LNCaP clone FGC (cell line): ENCODE data around the gene KLB.

Experiments used
- DNase-seq: peaks from one replicate; pipeline ENCODE4 v3.0.0-alpha.2; 2011; ENCODE audit warnings: low read depth
- H3K4me3 ChIP-seq: 2 replicates; pipeline ENCODE4 v1.5.1; 2011; ENCODE audit warnings: mild to moderate bottlenecking, low read depth, low read length, control low read depth
- TF ChIP-seq, protein P1 (sequence below): IDR thresholded peaks from 2 replicates; pipeline ENCODE4 v1.5.1; 2012; ENCODE audit warnings: mild to moderate bottlenecking; ENCODE audit not compliant: control insufficient read depth, insufficient read depth; ENCODE audit errors: extremely low read depth

KLB gene

DNA sequence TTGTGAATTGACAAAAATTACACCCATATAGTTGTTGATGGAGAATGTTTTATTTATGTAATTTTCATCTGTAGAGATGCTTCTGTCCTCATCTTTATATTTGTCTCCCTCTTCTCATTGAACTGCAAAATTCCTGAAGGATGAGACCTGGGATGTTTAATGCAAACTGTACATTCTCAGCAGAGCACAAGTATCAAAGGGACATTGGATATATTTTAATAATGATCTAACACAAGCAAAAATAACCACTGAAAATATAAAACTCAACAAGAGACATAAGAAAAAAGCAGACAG lies 91.9 kb downstream of the KLB start:
- no peak for DNase-seq
- no peak overlapping the region for H3K4me3 ChIP-seq
- TF ChIP-seq, protein P1, sequence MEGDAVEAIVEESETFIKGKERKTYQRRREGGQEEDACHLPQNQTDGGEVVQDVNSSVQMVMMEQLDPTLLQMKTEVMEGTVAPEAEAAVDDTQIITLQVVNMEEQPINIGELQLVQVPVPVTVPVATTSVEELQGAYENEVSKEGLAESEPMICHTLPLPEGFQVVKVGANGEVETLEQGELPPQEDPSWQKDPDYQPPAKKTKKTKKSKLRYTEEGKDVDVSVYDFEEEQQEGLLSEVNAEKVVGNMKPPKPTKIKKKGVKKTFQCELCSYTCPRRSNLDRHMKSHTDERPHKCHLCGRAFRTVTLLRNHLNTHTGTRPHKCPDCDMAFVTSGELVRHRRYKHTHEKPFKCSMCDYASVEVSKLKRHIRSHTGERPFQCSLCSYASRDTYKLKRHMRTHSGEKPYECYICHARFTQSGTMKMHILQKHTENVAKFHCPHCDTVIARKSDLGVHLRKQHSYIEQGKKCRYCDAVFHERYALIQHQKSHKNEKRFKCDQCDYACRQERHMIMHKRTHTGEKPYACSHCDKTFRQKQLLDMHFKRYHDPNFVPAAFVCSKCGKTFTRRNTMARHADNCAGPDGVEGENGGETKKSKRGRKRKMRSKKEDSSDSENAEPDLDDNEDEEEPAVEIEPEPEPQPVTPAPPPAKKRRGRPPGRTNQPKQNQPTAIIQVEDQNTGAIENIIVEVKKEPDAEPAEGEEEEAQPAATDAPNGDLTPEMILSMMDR = no peak
